ENCODE results near the gene THRB. TPM values are rescaled to one million over a fixed set of nuclear protein-coding genes. Genes with fewer than 3 reads are reported as not detected.

Gene THRB
- total and polyA plus RNA-seq, 2 donors (not counting 3 experiments of a cell fraction or from before 2014, with no cell fraction given): 0.06 TPM; not detected in 1

DNA sequence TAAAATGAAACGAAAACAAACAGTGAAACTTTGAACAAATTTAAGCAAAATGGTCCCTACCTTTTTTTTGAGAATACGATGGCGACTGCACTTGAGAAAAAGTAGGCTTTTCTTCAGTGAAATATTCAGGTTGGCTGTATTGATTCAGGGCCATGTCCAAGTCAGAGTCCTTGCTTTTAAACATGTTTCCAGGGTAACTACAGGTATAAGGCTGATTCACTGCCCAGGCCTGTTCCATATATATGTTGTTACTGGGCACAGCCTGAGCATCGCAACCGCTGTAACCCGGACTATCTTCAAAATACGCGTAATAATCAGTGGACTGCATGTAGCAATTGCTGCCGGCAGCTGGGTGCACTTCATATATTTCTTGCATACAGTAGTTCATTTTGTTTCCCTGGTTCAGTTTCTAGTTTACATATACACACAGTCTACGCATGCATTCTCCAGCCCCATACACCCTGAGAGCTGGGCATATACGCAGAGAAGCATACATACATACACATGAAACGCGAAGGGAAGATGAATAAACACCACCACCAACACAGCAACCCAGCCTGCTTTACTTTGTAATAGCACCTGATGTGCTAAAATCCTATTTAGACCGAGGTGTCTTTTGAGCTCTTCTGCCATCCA is 329.6 kb downstream of the THRB start:
- intact Hi-C loops (cut with micrococcal nuclease) (no loop called here), dilution Hi-C loops (cut with MboI; ENCODE audit: extremely low pct_ligation_motif_present, low sequenced_read_pairs) (no loop called here)
- CTCF ChIA-PET: no interaction called here
- Histone ChIP-seq H2AFZ (ENCODE audit: low read depth, low read length) (no peak overlapping the region), H3K79me2 (ENCODE audit: control insufficient read depth, insufficient read depth, low read length) (no peaks in the 10 kb centered on the region), H3K27ac (ENCODE audit: insufficient read depth, low read depth, low read length) (no peak overlapping the region), H3K36me3 (ENCODE audit: control insufficient read depth in 2 of 2, extremely low read depth in 1 of 2, insufficient read depth in 2 of 2, low read length in 2 of 2) (no peaks in the 10 kb centered on the region), H3K4me2 (ENCODE audit: insufficient read depth, low read length) (no peak overlapping the region), H3K4me1 (ENCODE audit: control insufficient read depth, extremely low read depth, insufficient read depth, low read length) (peaks cover 5% of the 10 kb centered on the region), H3K4me3 (replicated peaks in 1 of 3; ENCODE audit: insufficient read depth in 1 of 3, low read depth in 1 of 3, low read length in 3 of 3) (no peak overlapping the region), H4K20me1 (replicated peaks; ENCODE audit: control insufficient read depth, extremely low read depth, insufficient read depth, low read length) (no peaks in the 10 kb centered on the region), H3K9ac (replicated peaks; ENCODE audit: extremely low read depth, insufficient read depth, low read length) (no peak overlapping the region), H3K27me3 (ENCODE audit: control insufficient read depth in 2 of 2, insufficient read depth in 2 of 2, low read length in 2 of 2) (no peaks in the 10 kb centered on the region), H3K9me3 (replicated peaks; ENCODE audit: control insufficient read depth, insufficient read depth, low read length) (no peaks in the 10 kb centered on the region), H3K9me1 (replicated peaks; ENCODE audit: control insufficient read depth, extremely low read depth, insufficient read depth, low read length) (no peaks in the 10 kb centered on the region)
- POLR2A ChIA-PET: no interaction called here
- FAIRE-seq (no peak), DNase-seq (ENCODE audit: low read depth, low spot score) (no peak)
- BruUV-seq (replicated peaks): no TSS peak
- TF ChIP-seq POLR2AphosphoS5 (IDR thresholded peaks at IDR 0.05; ENCODE audit: insufficient read depth, low read depth, low read length) (no peak), FOS (IDR thresholded peaks at IDR 0.05; ENCODE audit: borderline replicate concordance, insufficient read depth, low read length) (no peak), EZH2 (IDR thresholded peaks at IDR 0.05; ENCODE audit: borderline replicate concordance, low read depth, low read length, severe bottlenecking) (no peak), MYC (IDR thresholded peaks at IDR 0.05; ENCODE audit: low read depth, low read length) (no peak), MAX (IDR thresholded peaks at IDR 0.05; ENCODE audit: insufficient read depth, insufficient read length) (no peak), CTCF (IDR thresholded peaks at IDR 0.05; ENCODE audit: extremely low read depth in 1 of 2, insufficient read depth in 1 of 2, low read depth in 1 of 2, low read length in 2 of 2) (no peak), JUN (IDR thresholded peaks at IDR 0.05; ENCODE audit: borderline replicate concordance, insufficient read depth, insufficient read length, low read depth) (no peak), POLR2A (IDR thresholded peaks at IDR 0.05; ENCODE audit: low read depth, low read length) (no peak), GATA2 (IDR thresholded peaks at IDR 0.05; ENCODE audit: insufficient read depth, insufficient read length, low read depth, low read length) (no peak)

Data from endothelial cell of umbilical vein (primary cell).